Caco-2 (cell line): Measurements from ENCODE around the gene CHPF2. TPM values are rescaled to one million over a fixed set of nuclear protein-coding genes. Genes with fewer than 3 reads are reported as not detected.

Source experiments
- BruUV-seq: library from RNA; stranded (reverse); fragments of 400-500 nt; replicated peaks from 2 replicates; lab custom pipeline; 2021; lab: Mats Ljungman, UMichigan
- CTCF ChIA-PET: fragments of 300-600 bp; sonication (Branson Sonifier 250); formaldehyde crosslinking; loops from one replicate; lab custom pipeline; 2022; ENCODE audit warnings: antibody characterized with exemption; lab: Charles Lee
- POLR2A ChIA-PET: fragments of 300-600 bp; sonication (Branson Sonifier 250); formaldehyde crosslinking; loops from one replicate; lab custom pipeline; 2022; ENCODE audit warnings: antibody characterized with exemption; lab: Charles Lee
- DNase-seq, 2 experiments: peaks; one replicate each; pipeline versions ENCODE4 v3.0.0 to v3.0.0-alpha.2; 2020 to 2022
- H3K27me3 ChIP-seq: replicated peaks from 2 replicates; pipeline ENCODE4 v1.6.0; 2011; ENCODE audit warnings: low read length; ENCODE audit not compliant: control insufficient read depth, insufficient read depth
- H3K36me3 ChIP-seq: 2 replicates; pipeline ENCODE4 v1.5.1; 2011; ENCODE audit warnings: low read length; ENCODE audit not compliant: control insufficient read depth, insufficient read depth
- H3K4me1 ChIP-seq: fragments of 250-450 bp; sonication (Bioruptor Pico); 2 replicates; pipeline ENCODE4 v1.5.1; 2020; ENCODE audit warnings: mild to moderate bottlenecking
- H3K4me3 ChIP-seq: 2 replicates; pipeline ENCODE4 v1.5.1; 2011; ENCODE audit warnings: low read depth, mild to moderate bottlenecking, control low read depth, low read length
- H3K9me3 ChIP-seq: fragments of 250-450 bp; sonication (Bioruptor Pico); 2 replicates; pipeline ENCODE4 v1.5.1; 2020; ENCODE audit warnings: mild to moderate bottlenecking, moderate library complexity
- H3K27ac Mint-ChIP-seq: one replicate; pipeline ENCODE4 v1.8.0; 2022; ENCODE audit warnings: mixed read lengths; ENCODE audit not compliant: unreplicated experiment
- H3K27me3 Mint-ChIP-seq: one replicate; pipeline ENCODE4 v1.8.0; 2022; ENCODE audit warnings: mixed read lengths; ENCODE audit not compliant: insufficient read depth, unreplicated experiment
- H3K36me3 Mint-ChIP-seq: one replicate; pipeline ENCODE4 v1.8.0; 2022; ENCODE audit warnings: mild to moderate bottlenecking, mixed read lengths; ENCODE audit not compliant: insufficient read depth, unreplicated experiment
- H3K4me1 Mint-ChIP-seq: one replicate; pipeline ENCODE4 v1.8.0; 2022; ENCODE audit warnings: low read depth, mixed read lengths; ENCODE audit not compliant: unreplicated experiment
- H3K4me3 Mint-ChIP-seq: one replicate; pipeline ENCODE4 v1.8.0; 2022; ENCODE audit warnings: mild to moderate bottlenecking, moderate library complexity, mixed read lengths; ENCODE audit not compliant: unreplicated experiment
- H3K9me3 Mint-ChIP-seq: one replicate; pipeline ENCODE4 v1.8.0; 2022; ENCODE audit warnings: mixed read lengths; ENCODE audit not compliant: unreplicated experiment
- intact Hi-C: fragments of 100-400 bp; cut with micrococcal nuclease; formaldehyde crosslinking; loops from one replicate; pipeline ENCODE4 v1.10.0; 2022; ENCODE audit not compliant: unreplicated experiment
- total RNA-seq: library from RNA; stranded (reverse); gene quantifications from 2 replicates; pipeline ENCODE4 v1.2.3, GENCODE V29; 2022
- TF ChIP-seq, protein P1 (sequence below), 2 experiments: fragments of 200-600 bp in 1 of 2; IDR thresholded peaks; 1 replicate in 1 of 2; 2 replicates in 1 of 2; pipeline versions ENCODE4 v1.5.1 to v1.8.0; 2011 to 2022; ENCODE audit warnings: antibody characterized with exemption in 1 of 2, control low read depth in 1 of 2, inconsistent platforms in 1 of 2, low read depth in 1 of 2, low read length in 1 of 2, mild to moderate bottlenecking in 1 of 2, moderate library complexity in 1 of 2; ENCODE audit not compliant: insufficient read depth in 1 of 2, severe bottlenecking in 1 of 2, unreplicated experiment in 1 of 2

The CHPF2 gene
- total RNA-seq, 1 experiment from 2014 or later: 34.0 TPM

DNA sequence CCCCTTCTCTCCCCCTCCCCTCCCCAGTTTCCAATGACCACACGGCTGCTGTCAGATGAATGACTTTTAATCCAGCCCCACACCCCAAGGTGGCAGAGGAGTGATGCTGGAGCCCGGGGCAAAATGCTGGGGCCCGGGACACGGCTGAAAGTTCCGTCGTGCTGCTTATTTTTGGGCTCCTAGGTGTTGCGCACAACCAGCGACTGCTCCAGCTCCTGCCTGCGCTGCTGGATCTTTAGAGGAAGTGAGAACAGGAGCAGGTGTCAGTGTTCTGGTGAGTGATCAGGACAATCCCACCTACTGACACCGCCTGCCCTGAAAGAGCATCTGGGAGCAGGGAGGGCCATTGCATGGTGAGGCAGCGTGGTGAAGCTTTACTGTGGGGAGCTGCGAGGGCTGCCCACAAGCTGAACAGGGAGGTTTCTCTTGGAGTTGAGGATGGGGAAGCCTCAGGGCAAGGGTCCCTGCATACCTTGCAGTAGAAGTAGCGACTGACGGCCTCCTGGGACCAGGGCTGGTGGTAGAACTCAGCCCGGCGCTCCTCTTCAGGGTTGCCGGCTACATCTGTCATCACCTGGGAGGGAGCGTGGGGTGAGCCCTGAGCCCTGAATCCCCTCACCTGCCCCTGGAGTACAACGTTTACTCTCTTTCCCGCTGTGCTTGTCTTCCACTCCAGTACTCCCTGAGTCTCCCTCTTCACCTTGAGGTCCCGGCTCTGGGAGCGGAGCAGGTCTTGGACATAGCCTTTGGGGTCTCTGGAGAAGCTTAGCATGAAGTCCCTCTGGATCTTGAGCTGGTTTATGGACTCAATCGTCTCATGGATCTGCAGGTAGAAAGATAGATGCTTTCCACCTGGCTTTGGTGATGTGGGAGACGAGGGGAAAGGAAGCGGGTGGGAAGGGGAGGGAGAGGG, 6.9 kb downstream of the CHPF2 start:
- Mint-ChIP-seq H3K27ac (no peak overlapping the region), H3K27me3 (no peaks in the 10 kb centered on the region), H3K36me3 (peaks cover 41% of the 10 kb centered on the region), H3K4me1 (peaks cover 13% of the 10 kb centered on the region), H3K9me3 (no peaks in the 10 kb centered on the region), H3K4me3 (no peak overlapping the region)
- H3K36me3 ChIP-seq: peaks cover under 1% of the 10 kb centered on the region; the same call in 1 of the 2 replicates
- intact Hi-C loops: no loop called here
- H3K27me3 ChIP-seq: no peaks in the 10 kb centered on the region
- TF ChIP-seq, protein P1, sequence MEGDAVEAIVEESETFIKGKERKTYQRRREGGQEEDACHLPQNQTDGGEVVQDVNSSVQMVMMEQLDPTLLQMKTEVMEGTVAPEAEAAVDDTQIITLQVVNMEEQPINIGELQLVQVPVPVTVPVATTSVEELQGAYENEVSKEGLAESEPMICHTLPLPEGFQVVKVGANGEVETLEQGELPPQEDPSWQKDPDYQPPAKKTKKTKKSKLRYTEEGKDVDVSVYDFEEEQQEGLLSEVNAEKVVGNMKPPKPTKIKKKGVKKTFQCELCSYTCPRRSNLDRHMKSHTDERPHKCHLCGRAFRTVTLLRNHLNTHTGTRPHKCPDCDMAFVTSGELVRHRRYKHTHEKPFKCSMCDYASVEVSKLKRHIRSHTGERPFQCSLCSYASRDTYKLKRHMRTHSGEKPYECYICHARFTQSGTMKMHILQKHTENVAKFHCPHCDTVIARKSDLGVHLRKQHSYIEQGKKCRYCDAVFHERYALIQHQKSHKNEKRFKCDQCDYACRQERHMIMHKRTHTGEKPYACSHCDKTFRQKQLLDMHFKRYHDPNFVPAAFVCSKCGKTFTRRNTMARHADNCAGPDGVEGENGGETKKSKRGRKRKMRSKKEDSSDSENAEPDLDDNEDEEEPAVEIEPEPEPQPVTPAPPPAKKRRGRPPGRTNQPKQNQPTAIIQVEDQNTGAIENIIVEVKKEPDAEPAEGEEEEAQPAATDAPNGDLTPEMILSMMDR (IDR thresholded peaks at IDR 0.05; ENCODE audit: insufficient read depth in 1 of 2, low read depth in 1 of 2, low read length in 1 of 2, severe bottlenecking in 1 of 2, unreplicated experiment in 1 of 2): no peak
- no peak for DNase-seq
- H3K4me1 ChIP-seq: peaks cover 8% of the 10 kb centered on the region; the same call in 1 of the 2 replicates
- no peaks in the 10 kb centered on the region for H3K9me3 ChIP-seq
- ChIA-PET POLR2A (no interaction called here), CTCF (interaction anchor here (0.5 kb wide), 1 partner anchor 32 kb away, joined by 4 read pairs; no protein-coding TSS in a partner anchor)
- BruUV-seq: no TSS peak
- no peak overlapping the region for H3K4me3 ChIP-seq

- CTCF ChIA-PET: no interaction called here
- H3K4me3 ChIP-seq: no peak overlapping the region
- H3K27ac Mint-ChIP-seq: peak overlapping the region; percentile 67
- no peaks in the 10 kb centered on the region for H3K9me3 Mint-ChIP-seq
- peaks cover 8% of the 10 kb centered on the region; the same call in 1 of the 2 replicates for H3K4me1 ChIP-seq
- no peak for DNase-seq
- peaks cover 13% of the 10 kb centered on the region for H3K4me1 Mint-ChIP-seq
- no peak overlapping the region for H3K4me3 Mint-ChIP-seq
- peaks cover 41% of the 10 kb centered on the region for H3K36me3 Mint-ChIP-seq
- TF ChIP-seq, protein P1 (IDR thresholded peaks at IDR 0.05; ENCODE audit: insufficient read depth in 1 of 2, low read depth in 1 of 2, low read length in 1 of 2, severe bottlenecking in 1 of 2, unreplicated experiment in 1 of 2): no peak
- POLR2A ChIA-PET: interaction anchor here (1.0 kb wide), 1 partner anchor 13 kb away, joined by 8 read pairs; the partner anchor contains the start of gene ABCF2
- no peaks in the 10 kb centered on the region for H3K27me3 ChIP-seq
- no peaks in the 10 kb centered on the region for H3K9me3 ChIP-seq
- no peaks in the 10 kb centered on the region for H3K27me3 Mint-ChIP-seq
- BruUV-seq: no TSS peak
- H3K36me3 ChIP-seq: no peaks in the 10 kb centered on the region
- intact Hi-C loops: no loop called here
These were observed 7.7 kb downstream of the CHPF2 start for GRCh38 chr7:151239837-151240459.

DNA sequence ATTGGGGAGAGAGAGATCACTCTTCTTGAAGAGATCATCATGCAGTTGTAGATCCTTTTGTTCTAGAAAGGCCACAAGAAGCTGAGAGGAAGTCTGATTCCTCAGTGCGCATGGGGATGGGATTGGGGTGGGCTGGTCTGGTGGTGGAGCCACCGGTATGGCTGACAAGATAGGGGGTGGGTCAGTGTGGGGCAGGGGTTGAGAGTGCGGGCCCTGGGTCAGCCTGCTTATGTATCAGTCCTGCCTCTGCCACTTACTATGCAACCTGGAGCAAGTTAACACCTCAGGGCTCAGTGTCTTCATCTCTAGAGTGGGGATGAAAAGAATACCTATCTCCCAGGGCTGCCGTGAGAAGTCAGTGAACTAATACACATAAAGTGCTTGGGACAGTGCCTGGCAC, 8.3 kb downstream of the CHPF2 start:
- Mint-ChIP-seq H3K27me3 (no peaks in the 10 kb centered on the region), H3K4me3 (no peak overlapping the region), H3K27ac (peak overlapping the region; percentile 67), H3K9me3 (no peaks in the 10 kb centered on the region), H3K36me3 (peaks cover 41% of the 10 kb centered on the region), H3K4me1 (peaks cover 13% of the 10 kb centered on the region)
- Histone ChIP-seq H3K9me3 (no peaks in the 10 kb centered on the region), H3K4me3 (no peak overlapping the region), H3K36me3 (no peaks in the 10 kb centered on the region), H3K4me1 (peaks cover 8% of the 10 kb centered on the region; the same call in 1 of the 2 replicates), H3K27me3 (no peaks in the 10 kb centered on the region)
- CTCF ChIA-PET: no interaction called here
- TF ChIP-seq, protein P1 (IDR thresholded peaks at IDR 0.05; ENCODE audit: insufficient read depth in 1 of 2, low read depth in 1 of 2, low read length in 1 of 2, severe bottlenecking in 1 of 2, unreplicated experiment in 1 of 2): no peak
- no peak for DNase-seq
- intact Hi-C loops: no loop called here
- POLR2A ChIA-PET: interaction anchor here (1.0 kb wide), 1 partner anchor 13 kb away, joined by 8 read pairs; the partner anchor contains the start of gene ABCF2
- no TSS peak for BruUV-seq
